Large intestine (tissue), 3 donors: ENCODE measurements around the gene HSFX4. TPM values are rescaled to one million over a fixed set of nuclear protein-coding genes. Genes with fewer than 3 reads are reported as not detected.
"Not testable (repeated sequence)": the region's sequence is repeated elsewhere in the genome, so short reads cannot be mapped to it uniquely, and the experiment has no call there.

Source experiments
- DNase-seq, 2 donors: peaks; one replicate each; pipeline versions ENCODE4 v3.0.0 to v3.0.0-alpha.2; 2013
- H3K27ac ChIP-seq: one replicate; pipeline ENCODE4 v1.5.1; 2013; ENCODE audit warnings: low read length
- H3K27me3 ChIP-seq: 2 replicates; pipeline ENCODE4 v1.6.1; 2013; ENCODE audit warnings: low read length; ENCODE audit not compliant: control insufficient read depth, insufficient read depth
- H3K36me3 ChIP-seq: 2 replicates; pipeline ENCODE4 v1.6.1; 2013; ENCODE audit warnings: low read length; ENCODE audit not compliant: control insufficient read depth, insufficient read depth
- H3K4me1 ChIP-seq: one replicate; pipeline ENCODE4 v1.6.1; 2013; ENCODE audit warnings: low read length; ENCODE audit not compliant: control insufficient read depth, insufficient read depth
- H3K4me3 ChIP-seq: one replicate; pipeline ENCODE4 v1.5.1; 2013; ENCODE audit warnings: low read length
- H3K9me3 ChIP-seq: one replicate; pipeline ENCODE4 v1.6.1; 2013; ENCODE audit warnings: mild to moderate bottlenecking, low read depth, low read length, moderate library complexity; ENCODE audit not compliant: control insufficient read depth
- WGBS: methylation state at CpG from one replicate; pipeline ENCODE4 v1.1.5; 2013; ENCODE audit warnings: low lambda C conversion rate; ENCODE audit not compliant: insufficient coverage; 5-methylcytosine and 5-hydroxymethylcytosine counted together
- polyA plus RNA-seq: library from polyadenylated mRNA; unstranded; fragments of 120-200 nt; gene quantifications from one replicate; pipeline ENCODE4 v1.2.1, GENCODE V29; 2013

HSFX4 gene
- polyA plus RNA-seq, 1 donor = 0.15 TPM

DNA sequence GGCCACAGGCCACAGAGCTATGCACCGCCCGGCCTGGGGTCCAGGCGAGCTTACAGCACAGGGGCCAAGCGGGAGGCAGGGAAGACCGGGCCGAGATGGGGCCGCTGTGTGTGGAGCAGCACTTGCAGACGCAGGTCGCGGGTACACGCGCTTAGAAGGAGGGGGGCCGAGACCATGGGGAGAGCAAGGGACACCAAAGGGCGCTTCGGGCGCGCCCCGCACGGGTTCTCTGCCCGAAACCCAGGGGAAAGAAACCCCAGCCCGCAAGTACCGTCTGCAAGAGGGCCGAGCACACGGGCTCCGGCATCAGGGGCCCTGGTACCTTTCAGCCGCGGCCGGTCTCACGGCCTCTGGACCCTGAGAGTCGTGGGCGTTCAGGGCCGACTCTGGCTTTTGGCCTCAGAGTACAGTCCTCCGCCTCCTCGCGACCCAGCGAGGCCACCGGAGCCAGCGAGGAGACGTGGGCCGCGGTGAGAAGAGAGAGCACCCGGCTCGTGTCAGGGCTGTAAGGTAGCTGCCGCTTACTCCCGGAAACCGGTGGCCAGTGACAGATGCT lies 8.6 kb downstream of the HSFX4 start:
- Histone ChIP-seq H3K36me3 (peaks cover 2% of the 10 kb centered on the region), H3K9me3 (no peaks in the 10 kb centered on the region), H3K27ac (peak overlapping the region; percentile 91), H3K4me1 (peaks cover 3% of the 10 kb centered on the region), H3K27me3 (no peaks in the 10 kb centered on the region), H3K4me3 (peak overlapping the region; percentile 75)
- WGBS = no CpG with 5 or more reads among the region's 46 CpGs
- peak in 1 of 2 donors; percentile 22 for DNase-seq

GRCh38 chrX:149938427-149938880 lies 9.1 kb downstream of the HSFX4 start, which contains the start of gene EOLA2:
Gene EOLA2, minus strand, starts transcription at chrX:149938491. Its CDS starts 4,617 bp downstream, at chrX:149933874.
- no CpG with 5 or more reads among the region's 39 CpGs for WGBS
- Histone ChIP-seq H3K27me3 (no peaks in the 10 kb centered on the region), H3K4me1 (peaks cover 3% of the 10 kb centered on the region), H3K9me3 (no peaks in the 10 kb centered on the region), H3K27ac (peak within 1 kb of the TSS; percentile 91), H3K36me3 (peaks cover 2% of the 10 kb centered on the region), H3K4me3 (peak within 1 kb of the TSS; percentile 75)
- DNase-seq = peak; percentile 97 to 98

- Histone ChIP-seq H3K9me3 (no peaks in the 10 kb centered on the region), H3K4me1 (peaks cover 3% of the 10 kb centered on the region), H3K36me3 (peaks cover 4% of the 10 kb centered on the region), H3K4me3 (peak overlapping the region; percentile 75), H3K27ac (peak overlapping the region; percentile 100), H3K27me3 (no peaks in the 10 kb centered on the region)
- DNase-seq = peak; percentile 91
- WGBS = no CpG with 5 or more reads among the region's 50 CpGs
Measured at GRCh38 chrX:149938881-149939654, 9.7 kb downstream of the HSFX4 start.

GRCh38 chrX:149939655-149939904 lies 10.2 kb downstream of the HSFX4 start:
- peak overlapping the region; percentile 69 for H3K4me3 ChIP-seq
- peaks cover 5% of the 10 kb centered on the region for H3K36me3 ChIP-seq
- peaks cover 3% of the 10 kb centered on the region for H3K4me1 ChIP-seq
- no peak for DNase-seq
- no CpG with 5 or more reads among the region's 17 CpGs for WGBS
- H3K9me3 ChIP-seq = no peaks in the 10 kb centered on the region
- H3K27ac ChIP-seq = peak overlapping the region; percentile 100
- no peaks in the 10 kb centered on the region for H3K27me3 ChIP-seq

- WGBS = no CpG with 5 or more reads among the region's 27 CpGs
- Histone ChIP-seq H3K4me3 (peak overlapping the region; percentile 69), H3K27ac (peak overlapping the region; percentile 100), H3K4me1 (peaks cover 3% of the 10 kb centered on the region), H3K36me3 (peaks cover 5% of the 10 kb centered on the region), H3K27me3 (no peaks in the 10 kb centered on the region), H3K9me3 (no peaks in the 10 kb centered on the region)
- DNase-seq = peak; percentile 96
Measured at GRCh38 chrX:149939905-149940673, 10.7 kb downstream of the HSFX4 start.

- DNase-seq, H3K9me3 ChIP-seq, H3K27me3 ChIP-seq, H3K4me1 ChIP-seq, H3K36me3 ChIP-seq: not testable (repeated sequence)
- WGBS = no CpG with 5 or more reads among the region's 11 CpGs
- Histone ChIP-seq H3K4me3 (peak overlapping the region; percentile 24), H3K27ac (peak overlapping the region; percentile 100)
Measured at GRCh38 chrX:149940674-149941024, 11.3 kb downstream of the HSFX4 start.

DNA sequence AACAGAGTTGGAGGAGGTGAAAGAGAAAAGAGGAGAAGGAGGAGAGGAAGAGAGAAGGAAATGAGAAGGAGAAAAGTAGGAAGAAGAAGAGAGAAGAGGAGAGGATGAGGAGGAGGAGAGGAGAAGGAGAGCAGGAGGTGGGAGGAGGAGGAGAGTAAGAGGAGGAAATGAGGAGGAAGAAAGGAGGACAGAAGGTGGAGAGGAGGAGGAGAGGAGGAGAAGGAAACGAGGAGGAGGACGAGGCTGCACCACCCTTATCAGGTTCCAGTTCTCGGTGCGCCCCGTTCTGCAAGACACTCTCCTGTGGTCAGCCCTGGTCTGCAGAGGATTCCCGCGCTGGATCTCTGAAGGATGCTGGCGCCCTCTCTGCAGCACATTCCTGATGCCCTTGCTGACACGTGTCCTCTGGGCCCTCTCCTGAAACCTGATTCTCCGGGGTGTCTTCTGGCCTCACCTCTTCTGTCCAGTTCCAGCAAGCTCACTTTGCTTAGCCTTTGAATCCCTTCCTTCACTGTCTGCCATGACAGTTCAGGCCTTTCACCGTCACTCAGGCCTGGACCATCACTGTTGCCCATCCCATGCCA lies 15.8 kb downstream of the HSFX4 start:
- H3K36me3 ChIP-seq = peaks cover 11% of the 10 kb centered on the region
- H3K4me1 ChIP-seq, H3K9me3 ChIP-seq, H3K4me3 ChIP-seq, H3K27ac ChIP-seq, DNase-seq, H3K27me3 ChIP-seq: not testable (repeated sequence)
- WGBS = no CpG with 5 or more reads among the region's 11 CpGs

- not testable (repeated sequence) for H3K9me3 ChIP-seq, DNase-seq, H3K4me3 ChIP-seq, H3K4me1 ChIP-seq, H3K27me3 ChIP-seq, H3K27ac ChIP-seq
- peaks cover 11% of the 10 kb centered on the region for H3K36me3 ChIP-seq
- WGBS = no CpG with 5 or more reads among the region's 9 CpGs
Measured at GRCh38 chrX:149945820-149946219, 16.4 kb downstream of the HSFX4 start.

- not testable (repeated sequence) for DNase-seq, H3K27me3 ChIP-seq, H3K9me3 ChIP-seq, H3K4me3 ChIP-seq, H3K4me1 ChIP-seq, H3K27ac ChIP-seq
- peaks cover 13% of the 10 kb centered on the region for H3K36me3 ChIP-seq
- WGBS = no CpG with 5 or more reads among the region's 3 CpGs
Measured at GRCh38 chrX:149946932-149947331, 17.6 kb downstream of the HSFX4 start.

GRCh38 chrX:149948016-149948415 lies 18.6 kb downstream of the HSFX4 start:
- WGBS = no CpG with 5 or more reads among the region's 3 CpGs
- Histone ChIP-seq H3K9me3 (no peaks in the 10 kb centered on the region), H3K27ac (no peak overlapping the region), H3K27me3 (no peaks in the 10 kb centered on the region), H3K4me3 (no peak overlapping the region), H3K36me3 (peaks cover 13% of the 10 kb centered on the region), H3K4me1 (no peaks in the 10 kb centered on the region)
- DNase-seq = no peak
